ENCODE results near the gene DNAJC7. TPM values are rescaled to one million over a fixed set of nuclear protein-coding genes. Genes with fewer than 3 reads are reported as not detected.

DNAJC7 gene
- total and polyA plus RNA-seq, 9 of the 15 experiments (the other 6 are each of a cell fraction or from before 2014, with no cell fraction given), result 85.8 to 262 (median 157) TPM

DNA sequence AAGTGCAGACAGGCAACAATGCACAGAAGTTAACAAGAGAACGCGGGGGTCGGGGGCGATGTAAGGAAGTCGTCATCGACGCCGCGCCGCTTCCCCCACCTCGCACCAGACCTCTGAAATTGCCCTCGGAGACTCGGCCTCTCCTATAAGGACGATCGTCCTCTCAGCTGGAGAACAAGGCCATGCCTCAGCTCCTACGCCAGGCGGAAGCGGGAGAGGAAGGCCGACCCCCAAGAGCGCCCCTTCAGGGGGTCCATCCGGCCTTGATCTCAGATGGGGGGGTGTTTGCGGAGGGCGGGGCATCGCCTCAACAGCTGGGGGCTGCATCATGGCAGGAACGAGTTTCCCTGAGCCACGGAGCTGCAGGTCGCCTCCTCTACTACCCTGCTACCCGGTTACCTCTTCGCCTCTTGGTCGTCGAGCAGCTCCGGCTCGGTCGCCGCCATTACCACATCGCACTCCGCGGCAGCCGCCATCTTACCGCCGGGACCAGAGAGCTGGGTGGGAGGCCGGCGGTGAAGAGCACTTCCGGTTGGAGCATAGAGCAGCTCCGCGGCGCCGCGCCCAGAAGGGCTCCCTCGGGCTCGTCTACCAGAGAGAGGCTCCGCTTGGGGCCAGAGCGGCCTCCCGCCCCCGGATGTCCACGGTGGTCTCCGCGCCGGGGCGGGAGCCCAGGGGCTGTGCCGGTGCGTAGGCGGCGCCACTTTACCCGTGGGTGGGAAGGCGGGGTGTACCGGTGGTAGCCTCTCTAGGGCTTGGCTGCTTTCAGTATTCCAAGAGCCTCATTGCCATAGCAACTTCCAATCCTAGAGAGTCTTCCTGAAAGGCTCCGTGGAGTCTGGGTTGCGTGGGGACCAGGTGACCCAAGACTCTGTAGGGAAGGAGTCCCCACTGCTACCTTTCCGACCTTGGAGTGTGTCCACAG is at the start of gene DNAJC7 (continued):
- TF ChIP-seq TAF1 (IDR thresholded peaks at IDR 0.05; ENCODE audit: control insufficient read depth, extremely low read depth, insufficient read depth, low read length, severe bottlenecking) (peak; percentile 99), DIDO1 (tag; IDR thresholded peaks at IDR 0.05; ENCODE audit: low read depth) (0 out of 2 replicates have a peak, but pooled peaks have one; percentile 11), FOSL1 (tag; conservative IDR thresholded peaks at IDR 0.05) (peak; percentile 45; the same call in 1 of the 2 replicates), ZFX (CRISPR knock-in tag; IDR thresholded peaks at IDR 0.05) (peak; percentile 71), SIN3B (IDR thresholded peaks at IDR 0.05; ENCODE audit: low read depth) (peak; percentile 70), THRAP3 (IDR thresholded peaks at IDR 0.05; ENCODE audit: borderline replicate concordance) (peak; percentile 47; the same call in 1 of the 2 replicates), SNIP1 (IDR thresholded peaks at IDR 0.05; ENCODE audit: low read depth) (peak; percentile 98), POLR2H (tag; IDR thresholded peaks at IDR 0.05; ENCODE audit: low read depth) (peak; percentile 62), RBBP5 (IDR thresholded peaks at IDR 0.05; ENCODE audit: borderline replicate concordance, insufficient read depth, low read length, poor library complexity, severe bottlenecking) (peak; percentile 95), FOS (IDR thresholded peaks at IDR 0.05; ENCODE audit: extremely low read depth, insufficient read length) (no peak), FOXK2 (conservative IDR thresholded peaks at IDR 0.05 in 1 of 2, IDR thresholded peaks at IDR 0.05 in 1 of 2; ENCODE audit: low read depth in 2 of 2) (0 out of 4 replicates have a peak, but pooled peaks of 1 of the 2 experiments have one; percentile 4)
- TF ChIP-seq, protein P1, sequence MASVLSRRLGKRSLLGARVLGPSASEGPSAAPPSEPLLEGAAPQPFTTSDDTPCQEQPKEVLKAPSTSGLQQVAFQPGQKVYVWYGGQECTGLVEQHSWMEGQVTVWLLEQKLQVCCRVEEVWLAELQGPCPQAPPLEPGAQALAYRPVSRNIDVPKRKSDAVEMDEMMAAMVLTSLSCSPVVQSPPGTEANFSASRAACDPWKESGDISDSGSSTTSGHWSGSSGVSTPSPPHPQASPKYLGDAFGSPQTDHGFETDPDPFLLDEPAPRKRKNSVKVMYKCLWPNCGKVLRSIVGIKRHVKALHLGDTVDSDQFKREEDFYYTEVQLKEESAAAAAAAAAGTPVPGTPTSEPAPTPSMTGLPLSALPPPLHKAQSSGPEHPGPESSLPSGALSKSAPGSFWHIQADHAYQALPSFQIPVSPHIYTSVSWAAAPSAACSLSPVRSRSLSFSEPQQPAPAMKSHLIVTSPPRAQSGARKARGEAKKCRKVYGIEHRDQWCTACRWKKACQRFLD (CRISPR knock-in tag; IDR thresholded peaks at IDR 0.05), result 0 out of 2 replicates have a peak, but pooled peaks have one; percentile 33
- TF ChIP-seq, protein P2, sequence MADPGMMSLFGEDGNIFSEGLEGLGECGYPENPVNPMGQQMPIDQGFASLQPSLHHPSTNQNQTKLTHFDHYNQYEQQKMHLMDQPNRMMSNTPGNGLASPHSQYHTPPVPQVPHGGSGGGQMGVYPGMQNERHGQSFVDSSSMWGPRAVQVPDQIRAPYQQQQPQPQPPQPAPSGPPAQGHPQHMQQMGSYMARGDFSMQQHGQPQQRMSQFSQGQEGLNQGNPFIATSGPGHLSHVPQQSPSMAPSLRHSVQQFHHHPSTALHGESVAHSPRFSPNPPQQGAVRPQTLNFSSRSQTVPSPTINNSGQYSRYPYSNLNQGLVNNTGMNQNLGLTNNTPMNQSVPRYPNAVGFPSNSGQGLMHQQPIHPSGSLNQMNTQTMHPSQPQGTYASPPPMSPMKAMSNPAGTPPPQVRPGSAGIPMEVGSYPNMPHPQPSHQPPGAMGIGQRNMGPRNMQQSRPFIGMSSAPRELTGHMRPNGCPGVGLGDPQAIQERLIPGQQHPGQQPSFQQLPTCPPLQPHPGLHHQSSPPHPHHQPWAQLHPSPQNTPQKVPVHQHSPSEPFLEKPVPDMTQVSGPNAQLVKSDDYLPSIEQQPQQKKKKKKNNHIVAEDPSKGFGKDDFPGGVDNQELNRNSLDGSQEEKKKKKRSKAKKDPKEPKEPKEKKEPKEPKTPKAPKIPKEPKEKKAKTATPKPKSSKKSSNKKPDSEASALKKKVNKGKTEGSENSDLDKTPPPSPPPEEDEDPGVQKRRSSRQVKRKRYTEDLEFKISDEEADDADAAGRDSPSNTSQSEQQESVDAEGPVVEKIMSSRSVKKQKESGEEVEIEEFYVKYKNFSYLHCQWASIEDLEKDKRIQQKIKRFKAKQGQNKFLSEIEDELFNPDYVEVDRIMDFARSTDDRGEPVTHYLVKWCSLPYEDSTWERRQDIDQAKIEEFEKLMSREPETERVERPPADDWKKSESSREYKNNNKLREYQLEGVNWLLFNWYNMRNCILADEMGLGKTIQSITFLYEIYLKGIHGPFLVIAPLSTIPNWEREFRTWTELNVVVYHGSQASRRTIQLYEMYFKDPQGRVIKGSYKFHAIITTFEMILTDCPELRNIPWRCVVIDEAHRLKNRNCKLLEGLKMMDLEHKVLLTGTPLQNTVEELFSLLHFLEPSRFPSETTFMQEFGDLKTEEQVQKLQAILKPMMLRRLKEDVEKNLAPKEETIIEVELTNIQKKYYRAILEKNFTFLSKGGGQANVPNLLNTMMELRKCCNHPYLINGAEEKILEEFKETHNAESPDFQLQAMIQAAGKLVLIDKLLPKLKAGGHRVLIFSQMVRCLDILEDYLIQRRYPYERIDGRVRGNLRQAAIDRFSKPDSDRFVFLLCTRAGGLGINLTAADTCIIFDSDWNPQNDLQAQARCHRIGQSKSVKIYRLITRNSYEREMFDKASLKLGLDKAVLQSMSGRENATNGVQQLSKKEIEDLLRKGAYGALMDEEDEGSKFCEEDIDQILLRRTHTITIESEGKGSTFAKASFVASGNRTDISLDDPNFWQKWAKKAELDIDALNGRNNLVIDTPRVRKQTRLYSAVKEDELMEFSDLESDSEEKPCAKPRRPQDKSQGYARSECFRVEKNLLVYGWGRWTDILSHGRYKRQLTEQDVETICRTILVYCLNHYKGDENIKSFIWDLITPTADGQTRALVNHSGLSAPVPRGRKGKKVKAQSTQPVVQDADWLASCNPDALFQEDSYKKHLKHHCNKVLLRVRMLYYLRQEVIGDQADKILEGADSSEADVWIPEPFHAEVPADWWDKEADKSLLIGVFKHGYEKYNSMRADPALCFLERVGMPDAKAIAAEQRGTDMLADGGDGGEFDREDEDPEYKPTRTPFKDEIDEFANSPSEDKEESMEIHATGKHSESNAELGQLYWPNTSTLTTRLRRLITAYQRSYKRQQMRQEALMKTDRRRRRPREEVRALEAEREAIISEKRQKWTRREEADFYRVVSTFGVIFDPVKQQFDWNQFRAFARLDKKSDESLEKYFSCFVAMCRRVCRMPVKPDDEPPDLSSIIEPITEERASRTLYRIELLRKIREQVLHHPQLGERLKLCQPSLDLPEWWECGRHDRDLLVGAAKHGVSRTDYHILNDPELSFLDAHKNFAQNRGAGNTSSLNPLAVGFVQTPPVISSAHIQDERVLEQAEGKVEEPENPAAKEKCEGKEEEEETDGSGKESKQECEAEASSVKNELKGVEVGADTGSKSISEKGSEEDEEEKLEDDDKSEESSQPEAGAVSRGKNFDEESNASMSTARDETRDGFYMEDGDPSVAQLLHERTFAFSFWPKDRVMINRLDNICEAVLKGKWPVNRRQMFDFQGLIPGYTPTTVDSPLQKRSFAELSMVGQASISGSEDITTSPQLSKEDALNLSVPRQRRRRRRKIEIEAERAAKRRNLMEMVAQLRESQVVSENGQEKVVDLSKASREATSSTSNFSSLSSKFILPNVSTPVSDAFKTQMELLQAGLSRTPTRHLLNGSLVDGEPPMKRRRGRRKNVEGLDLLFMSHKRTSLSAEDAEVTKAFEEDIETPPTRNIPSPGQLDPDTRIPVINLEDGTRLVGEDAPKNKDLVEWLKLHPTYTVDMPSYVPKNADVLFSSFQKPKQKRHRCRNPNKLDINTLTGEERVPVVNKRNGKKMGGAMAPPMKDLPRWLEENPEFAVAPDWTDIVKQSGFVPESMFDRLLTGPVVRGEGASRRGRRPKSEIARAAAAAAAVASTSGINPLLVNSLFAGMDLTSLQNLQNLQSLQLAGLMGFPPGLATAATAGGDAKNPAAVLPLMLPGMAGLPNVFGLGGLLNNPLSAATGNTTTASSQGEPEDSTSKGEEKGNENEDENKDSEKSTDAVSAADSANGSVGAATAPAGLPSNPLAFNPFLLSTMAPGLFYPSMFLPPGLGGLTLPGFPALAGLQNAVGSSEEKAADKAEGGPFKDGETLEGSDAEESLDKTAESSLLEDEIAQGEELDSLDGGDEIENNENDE (IDR thresholded peaks at IDR 0.05; ENCODE audit: low read depth, low read length), result no peak
